Fibroblast of lung (primary cell): Measurements from ENCODE around the gene NUP62. TPM values are rescaled to one million over a fixed set of nuclear protein-coding genes. Genes with fewer than 3 reads are reported as not detected.

Experiments used
- DNase-seq, 2 donors: peaks; one replicate each; pipeline versions ENCODE4 v3.0.0 to v3.0.0-alpha.2; 2010; ENCODE audit warnings: low read depth in 2 of 2
- H2AFZ ChIP-seq: 2 replicates; pipeline ENCODE4 v1.5.1; 2012; ENCODE audit warnings: low read length, control low read depth, inconsistent platforms
- H3K27ac ChIP-seq: 2 replicates; pipeline ENCODE4 v1.5.1; 2011; ENCODE audit warnings: low read length, control low read depth; ENCODE audit not compliant: insufficient read depth
- H3K27me3 ChIP-seq: 2 replicates; pipeline ENCODE4 v1.5.1; 2011; ENCODE audit warnings: mild to moderate bottlenecking, low read length; ENCODE audit not compliant: control insufficient read depth, insufficient read depth
- H3K36me3 ChIP-seq: 2 replicates; pipeline ENCODE4 v1.5.1; 2011; ENCODE audit warnings: low read length; ENCODE audit not compliant: control insufficient read depth, insufficient read depth
- H3K4me1 ChIP-seq: 2 replicates; pipeline ENCODE4 v1.5.1; 2011; ENCODE audit warnings: low read length; ENCODE audit not compliant: control insufficient read depth, insufficient read depth; ENCODE audit errors: extremely low read depth
- H3K4me2 ChIP-seq: 2 replicates; pipeline ENCODE4 v1.5.1; 2011; ENCODE audit warnings: low read length, control low read depth; ENCODE audit not compliant: insufficient read depth; ENCODE audit errors: extremely low read depth
- H3K4me3 ChIP-seq, 4 experiments: fragments of 200-600 bp in 1 of 4; sonication (generic) in 1 of 4; replicated peaks in 1 of 4; 2 replicates each; pipeline ENCODE4 v1.5.1; 2011 to 2016; ENCODE audit warnings: low read length in 4 of 4, low read depth in 3 of 4, mild to moderate bottlenecking in 3 of 4, control low read depth in 2 of 4, inconsistent platforms in 1 of 4, mixed read lengths in 1 of 4; ENCODE audit not compliant: insufficient read depth in 1 of 4; ENCODE audit errors: control extremely low read depth in 1 of 4
- H3K79me2 ChIP-seq: 2 replicates; pipeline ENCODE4 v1.5.1; 2012; ENCODE audit warnings: mild to moderate bottlenecking, low read length, inconsistent platforms; ENCODE audit not compliant: control insufficient read depth, insufficient read depth
- H3K9ac ChIP-seq: 2 replicates; pipeline ENCODE4 v1.5.1; 2011; ENCODE audit warnings: mild to moderate bottlenecking, low read length, control low read depth; ENCODE audit not compliant: insufficient read depth
- H3K9me3 ChIP-seq: 2 replicates; pipeline ENCODE4 v1.5.1; 2012; ENCODE audit warnings: low read depth, low read length; ENCODE audit not compliant: control insufficient read depth, insufficient read depth
- H4K20me1 ChIP-seq: 2 replicates; pipeline ENCODE4 v1.5.1; 2011; ENCODE audit warnings: low read length; ENCODE audit not compliant: control insufficient read depth, insufficient read depth; ENCODE audit errors: extremely low read depth
- CTCF ChIP-seq, 2 donors: IDR thresholded peaks in 1 of 2; conservative IDR thresholded peaks in 1 of 2; 1 replicate in 1 of 2; 2 replicates in 1 of 2; pipeline ENCODE4 v1.5.1; 2011 to 2012; ENCODE audit warnings: low read length in 2 of 2, control low read depth in 1 of 2, inconsistent platforms in 1 of 2, low read depth in 1 of 2, mild to moderate bottlenecking in 1 of 2
- EZH2 ChIP-seq: IDR thresholded peaks from 2 replicates; pipeline ENCODE4 v1.5.1; 2012; ENCODE audit warnings: low read length, control low read depth, mild to moderate bottlenecking; ENCODE audit errors: missing control alignments
- polyA minus RNA-seq: library from RNA; depleted of rRNA, polyadenylated mRNA; stranded (reverse); fragments of >200 nt; gene quantifications from 2 replicates; pipeline ENCODE4 v1.2.3, GENCODE V29; 2011; ENCODE audit warnings: low replicate concordance
- polyA plus RNA-seq, 2 donors: library from polyadenylated mRNA; depleted of rRNA in 1 of 2; stranded (reverse) in 1 of 2; unstranded in 1 of 2; fragments of >200 nt; gene quantifications; 2 replicates each; pipeline ENCODE4 v1.2.1, GENCODE V29; 2011 to 2012; ENCODE audit warnings: missing spikeins in 1 of 2
- total RNA-seq: library from RNA; depleted of rRNA; stranded (reverse); fragments of >200 nt; gene quantifications from 2 replicates; pipeline ENCODE4 v1.2.1, GENCODE V29; 2014

The NUP62 gene
- total RNA-seq (14.9 and 20.8 TPM in 2 replicates), polyA plus RNA-seq (8.9 and 17.0 TPM in 2 replicates), polyA minus RNA-seq (30.1 and 57.1 TPM in 2 replicates)
- 29.1 and 45.2 TPM in 2 replicates for polyA plus RNA-seq (2012)

GRCh38 chr19:49929121-49929610, at the start of gene NUP62, which contains the start of gene ATF5:
NUP62 (minus strand) TSS chr19:49929504; CDS start chr19:49909807, 19,697 bp downstream.
ATF5 (plus strand) TSS chr19:49929205; CDS start chr19:49930851, 1,646 bp downstream.
- Histone ChIP-seq H3K27me3 (no peaks in the 10 kb centered on the region), H3K4me2 (peak within 1 kb of the TSS; percentile 87), H3K9ac (peak within 1 kb of the TSS; percentile 67), H3K36me3 (peaks cover 13% of the 10 kb centered on the region), H2AFZ (peak within 1 kb of the TSS; percentile 66), H4K20me1 (no peaks in the 10 kb centered on the region), H3K9me3 (no peaks in the 10 kb centered on the region), H3K27ac (peak within 1 kb of the TSS; percentile 79), H3K4me3 (peak within 1 kb of the TSS; percentile 37 to 95 (median 84)), H3K79me2 (peaks cover 45% of the 10 kb centered on the region), H3K4me1 (peaks cover 9% of the 10 kb centered on the region)
- no peak for TF ChIP-seq CTCF (conservative IDR thresholded peaks at IDR 0.05 in 1 of 2, IDR thresholded peaks at IDR 0.05 in 1 of 2; ENCODE audit: low read depth in 1 of 2, low read length in 2 of 2)
- no peak for TF ChIP-seq EZH2
- DNase-seq, result peak; percentile 68 to 84

GRCh38 chr19:49978324-49978723, 49.0 kb upstream of the NUP62 start:
- DNase-seq, result no peak

GRCh38 chr19:49977881-49978280, 48.6 kb upstream of the NUP62 start:
- no peaks in the 10 kb centered on the region for H3K36me3 ChIP-seq

More at GRCh38 chr19:49978324-49978723, 49.0 kb upstream of the NUP62 start:
- TF ChIP-seq CTCF (conservative IDR thresholded peaks at IDR 0.05 in 1 of 2, IDR thresholded peaks at IDR 0.05 in 1 of 2; ENCODE audit: low read depth in 1 of 2, low read length in 2 of 2), result no peak
- TF ChIP-seq EZH2, result no peak
- no peak overlapping the region for H3K4me2 ChIP-seq
- no peaks in the 10 kb centered on the region for H3K36me3 ChIP-seq
- no peaks in the 10 kb centered on the region for H4K20me1 ChIP-seq
- no peak overlapping the region for H3K4me3 ChIP-seq
- no peaks in the 10 kb centered on the region for H3K27me3 ChIP-seq
- H3K9me3 ChIP-seq, result no peaks in the 10 kb centered on the region
- H3K27ac ChIP-seq, result no peak overlapping the region
- H3K79me2 ChIP-seq, result no peaks in the 10 kb centered on the region
- no peak overlapping the region for H2AFZ ChIP-seq
- no peak overlapping the region for H3K9ac ChIP-seq
- no peaks in the 10 kb centered on the region for H3K4me1 ChIP-seq

More at GRCh38 chr19:49977881-49978280, 48.6 kb upstream of the NUP62 start:
- H3K4me2 ChIP-seq, result no peak overlapping the region
- no peaks in the 10 kb centered on the region for H3K27me3 ChIP-seq
- H3K9me3 ChIP-seq, result no peaks in the 10 kb centered on the region
- no peaks in the 10 kb centered on the region for H3K4me1 ChIP-seq
- no peak overlapping the region for H3K9ac ChIP-seq
- H2AFZ ChIP-seq, result no peak overlapping the region
- no peaks in the 10 kb centered on the region for H4K20me1 ChIP-seq
- TF ChIP-seq CTCF (conservative IDR thresholded peaks at IDR 0.05 in 1 of 2, IDR thresholded peaks at IDR 0.05 in 1 of 2; ENCODE audit: low read depth in 1 of 2, low read length in 2 of 2) (no peak), EZH2 (no peak)
- H3K4me3 ChIP-seq, result no peak overlapping the region
- no peak for DNase-seq
- no peaks in the 10 kb centered on the region for H3K79me2 ChIP-seq
- H3K27ac ChIP-seq, result no peak overlapping the region
